Upper lobe of left lung (tissue), 6 donors: ENCODE measurements around the gene SPR. TPM values are rescaled to one million over a fixed set of nuclear protein-coding genes. Genes with fewer than 3 reads are reported as not detected.

Experiments used
- ATAC-seq, 2 donors: fragments of 200-7000 bp; cut with Tn5 transposase; one replicate each; pipeline ENCODE4 v1.9.1; 2022; ENCODE audit warnings: mild to moderate bottlenecking in 2 of 2, moderate library complexity in 2 of 2; ENCODE audit not compliant: low FRiP score in 2 of 2
- DNase-seq, 2 donors: peaks; one replicate each; pipeline ENCODE4 v3.0.0-alpha.2; 2019 to 2020
- H3K27ac ChIP-seq, 4 donors: fragments of 200-600 bp; sonication (generic); one replicate each; pipeline ENCODE4 v1.5.1; 2016 to 2019
- H3K27me3 ChIP-seq, 4 donors: fragments of 200-600 bp; sonication (generic); one replicate each; pipeline ENCODE4 v1.5.1; 2017 to 2019
- H3K36me3 ChIP-seq, 4 donors: fragments of 200-600 bp; sonication (generic); one replicate each; pipeline ENCODE4 v1.5.1; 2016 to 2019
- H3K4me1 ChIP-seq, 4 donors: fragments of 200-600 bp; sonication (generic); one replicate each; pipeline ENCODE4 v1.5.1; 2018 to 2019
- H3K4me3 ChIP-seq, 4 donors: fragments of 200-600 bp; sonication (generic); one replicate each; pipeline ENCODE4 v1.5.1; 2017 to 2019; ENCODE audit warnings: mild to moderate bottlenecking in 2 of 4, moderate library complexity in 1 of 4
- H3K9me3 ChIP-seq, 4 donors: fragments of 200-600 bp; sonication (generic); one replicate each; pipeline ENCODE4 v1.5.1; 2018 to 2019
- CTCF ChIP-seq, 6 experiments: fragments of 450-650 bp in 4 of 6; fragments of 200-600 bp in 2 of 6; sonication (generic) in 2 of 6; IDR thresholded peaks; one replicate each; pipeline ENCODE4 v1.5.1; 2016 to 2019; ENCODE audit warnings: antibody characterized with exemption in 6 of 6
- EP300 ChIP-seq, 4 donors: sonication (generic); formaldehyde crosslinking; IDR thresholded peaks; one replicate each; pipeline ENCODE4 v1.5.1; 2017; ENCODE audit warnings: antibody characterized with exemption in 4 of 4, control low read depth in 2 of 4
- POLR2A ChIP-seq, 4 donors: fragments of 450-650 bp; IDR thresholded peaks; one replicate each; pipeline ENCODE4 v1.5.1; 2016 to 2017; ENCODE audit warnings: antibody characterized with exemption in 4 of 4, mild to moderate bottlenecking in 2 of 4
- POLR2AphosphoS5 ChIP-seq, 2 donors: sonication (generic); formaldehyde crosslinking; IDR thresholded peaks; one replicate each; pipeline ENCODE4 v1.5.1; 2017; ENCODE audit warnings: antibody characterized with exemption in 2 of 2
- WGBS, 2 donors: methylation state at CpG; one replicate each; pipeline ENCODE4 v1.1.5; 2017 to 2018; 5-methylcytosine and 5-hydroxymethylcytosine counted together
- total RNA-seq, 6 donors: library from RNA; depleted of rRNA in 4 of 6; stranded (reverse); fragments of >200 nt in 4 of 6; gene quantifications; one replicate each; pipeline versions ENCODE4 v1.1.0 to v1.2.1, GENCODE V29; 2016 to 2021
- donor health status: DM: no; HTN: no; CAD: no; lungs with moderate emphysema.
- donor health status: DM: no; HTN: yes; CAD: no; lungs with severe emphysema.

The SPR gene
- total RNA-seq, 6 donors from 2014 or later, result 26.2 to 49.2 (median 34.2) TPM

GRCh38 chr2:72914589-72915319, 27.5 kb downstream of the SPR start:
- Histone ChIP-seq H3K4me3 (no peak overlapping the region), H3K4me1 (peaks cover 37 to 46% (median 42%) of the 10 kb centered on the region in 4 donors), H3K9me3 (no peaks in the 10 kb centered on the region), H3K36me3 (no peaks in the 10 kb centered on the region), H3K27ac (no peak overlapping the region), H3K27me3 (peaks cover 0 to 73% (median 42%) of the 10 kb centered on the region in 4 donors)
- 4 to 8% methylated on average over 17 of the region's 17 CpGs for WGBS, 2 donors
- TF ChIP-seq EP300 (IDR thresholded peaks at IDR 0.05) (no peak), CTCF (IDR thresholded peaks at IDR 0.05) (no peak), POLR2AphosphoS5 (IDR thresholded peaks at IDR 0.05) (no peak), POLR2A (IDR thresholded peaks at IDR 0.05) (no peak)
- DNase-seq, result no peak
- no peak for ATAC-seq

GRCh38 chr2:72915320-72915906, 28.2 kb downstream of the SPR start:
- peak overlapping the region in 3 of 4 donors; percentile 31 to 46 (median 42) for H3K4me3 ChIP-seq
- no peak overlapping the region for H3K27ac ChIP-seq
- DNase-seq (peak in 1 of 2 donors; percentile 12), ATAC-seq (no peak)
- H3K4me1 ChIP-seq, result peaks cover 44 to 52% (median 49%) of the 10 kb centered on the region in 4 donors
- no peak for TF ChIP-seq POLR2AphosphoS5 (IDR thresholded peaks at IDR 0.05)
- TF ChIP-seq EP300 (IDR thresholded peaks at IDR 0.05), result no peak
- no peak for TF ChIP-seq CTCF (IDR thresholded peaks at IDR 0.05)
- TF ChIP-seq POLR2A (IDR thresholded peaks at IDR 0.05), result no peak
- H3K9me3 ChIP-seq, result no peaks in the 10 kb centered on the region
- peaks cover 0 to 79% (median 48%) of the 10 kb centered on the region in 4 donors for H3K27me3 ChIP-seq
- H3K36me3 ChIP-seq, result no peaks in the 10 kb centered on the region
- WGBS, 2 donors, result 3% methylated on average over 19 to 26 of the region's 26 CpGs

GRCh38 chr2:72915907-72916742, 28.9 kb downstream of the SPR start:
- Histone ChIP-seq H3K27ac (no peak overlapping the region), H3K36me3 (no peaks in the 10 kb centered on the region), H3K4me1 (peaks cover 50 to 59% (median 54%) of the 10 kb centered on the region in 4 donors), H3K4me3 (peak overlapping the region; percentile 16 to 46 (median 36)), H3K27me3 (peaks cover 0 to 86% (median 55%) of the 10 kb centered on the region in 4 donors), H3K9me3 (no peaks in the 10 kb centered on the region)
- DNase-seq (peak; percentile 42 to 91), ATAC-seq (peak; percentile 69 to 70)
- WGBS, 2 donors, result 2 to 3% methylated on average over 26 to 40 of the region's 86 CpGs
- no peak for TF ChIP-seq POLR2AphosphoS5 (IDR thresholded peaks at IDR 0.05)
- TF ChIP-seq CTCF (IDR thresholded peaks at IDR 0.05), result no peak
- TF ChIP-seq POLR2A (IDR thresholded peaks at IDR 0.05), result no peak
- TF ChIP-seq EP300 (IDR thresholded peaks at IDR 0.05), result no peak

GRCh38 chr2:72916743-72917137, 29.5 kb downstream of the SPR start:
- Histone ChIP-seq H3K27ac (no peak overlapping the region), H3K4me1 (peaks cover 50 to 59% (median 54%) of the 10 kb centered on the region in 4 donors)
- TF ChIP-seq POLR2AphosphoS5 (IDR thresholded peaks at IDR 0.05) (no peak), POLR2A (IDR thresholded peaks at IDR 0.05) (no peak), EP300 (IDR thresholded peaks at IDR 0.05) (no peak), CTCF (IDR thresholded peaks at IDR 0.05) (no peak)

More at GRCh38 chr2:72916743-72917137, 29.5 kb downstream of the SPR start:
- peaks cover 0 to 90% (median 55%) of the 10 kb centered on the region in 4 donors for H3K27me3 ChIP-seq
- H3K9me3 ChIP-seq, result no peaks in the 10 kb centered on the region
- 0 to 2% methylated on average over 1 to 29 of the region's 29 CpGs for WGBS, 2 donors
- ATAC-seq, result peak in 1 of 2 donors; percentile 22
- peak; percentile 14 to 85 for DNase-seq
- H3K4me3 ChIP-seq, result peak overlapping the region in 3 of 4 donors; percentile 31 to 46 (median 42)
- no peaks in the 10 kb centered on the region for H3K36me3 ChIP-seq
